Choroid plexus epithelial cell (primary cell): Measurements from ENCODE around the gene TSPAN16.

ENCODE experiments used
- DNase-seq: peaks from one replicate; pipeline ENCODE4 v3.0.0-alpha.2; 2010; ENCODE audit warnings: low read depth
- H3K4me3 ChIP-seq: 2 replicates; pipeline ENCODE4 v1.5.1; 2011; ENCODE audit warnings: low read depth, mild to moderate bottlenecking, control low read depth, low read length, moderate library complexity
- CTCF ChIP-seq: conservative IDR thresholded peaks from 2 replicates; pipeline ENCODE4 v1.5.1; 2011; ENCODE audit warnings: low read depth, mild to moderate bottlenecking, control low read depth, inconsistent platforms, low read length, moderate library complexity

The TSPAN16 gene

GRCh38 chr19:11364935-11365334, 69.0 kb downstream of the TSPAN16 start:
- H3K4me3 ChIP-seq: no peak overlapping the region
- no peak for TF ChIP-seq CTCF
- DNase-seq: no peak
